Esophagus muscularis mucosa (tissue), 4 donors: Measurements from ENCODE around the gene EPGN.

ENCODE experiments used
- CTCF ChIP-seq, 3 experiments: fragments of 200-600 bp in 2 of 3; fragments of 450-650 bp in 1 of 3; sonication (generic) in 2 of 3; IDR thresholded peaks; one replicate each; pipeline ENCODE4 v1.5.1; 2017 to 2019; ENCODE audit warnings: antibody characterized with exemption in 3 of 3, mild to moderate bottlenecking in 2 of 3, moderate library complexity in 1 of 3
- EP300 ChIP-seq: sonication (generic); formaldehyde crosslinking; IDR thresholded peaks from one replicate; pipeline ENCODE4 v1.6.1; 2017; ENCODE audit warnings: antibody characterized with exemption
- POLR2A ChIP-seq: fragments of 450-650 bp; IDR thresholded peaks from one replicate; pipeline ENCODE4 v1.6.1; 2017; ENCODE audit warnings: antibody characterized with exemption, moderate library complexity, mild to moderate bottlenecking, low read depth
- POLR2AphosphoS5 ChIP-seq, 2 donors: sonication (generic); formaldehyde crosslinking; IDR thresholded peaks; one replicate each; pipeline ENCODE4 v1.6.1; 2017; ENCODE audit warnings: antibody characterized with exemption in 2 of 2

GRCh38 chr4:74293558-74293957, 14.7 kb upstream of the EPGN start:
- TF ChIP-seq EP300 = no peak
- TF ChIP-seq CTCF (IDR thresholded peaks at IDR 0.05) = no peak
- TF ChIP-seq POLR2A = no peak
- TF ChIP-seq POLR2AphosphoS5 (IDR thresholded peaks at IDR 0.05) = no peak
